GM19238 (cell line): ENCODE measurements around the gene TAT.
"Not testable (repeated sequence)": the region's sequence is repeated elsewhere in the genome, so short reads cannot be mapped to it uniquely, and the experiment has no call there.

ENCODE experiments used
- DNase-seq: peaks from one replicate; pipeline ENCODE4 v3.0.0; 2011; ENCODE audit warnings: low spot score; ENCODE audit not compliant: insufficient read length

The TAT gene

GRCh38 chr16:71584543-71585317 is 7.8 kb upstream of the TAT start:
- DNase-seq = no peak

GRCh38 chr16:71582553-71582848 is 5.6 kb upstream of the TAT start:
- not testable (repeated sequence) for DNase-seq

- DNase-seq = no peak
Observed at GRCh38 chr16:71574702-71575101, 2.2 kb downstream of the TAT start.

- DNase-seq = no peak
Observed at GRCh38 chr16:71573387-71574094, 3.4 kb downstream of the TAT start.

- no peak for DNase-seq
Observed at GRCh38 chr16:71572497-71573116, 4.3 kb downstream of the TAT start.

GRCh38 chr16:71570144-71570543 is 6.7 kb downstream of the TAT start:
- DNase-seq = no peak

- no peak for DNase-seq
Observed at GRCh38 chr16:71569621-71570020, 7.3 kb downstream of the TAT start.

GRCh38 chr16:71568551-71568950 is 8.3 kb downstream of the TAT start:
- DNase-seq = no peak

- DNase-seq = no peak
Observed at GRCh38 chr16:71567931-71568330, 9.0 kb downstream of the TAT start.

- no peak for DNase-seq
Observed at GRCh38 chr16:71565812-71566700, 10.8 kb downstream of the TAT start.

- DNase-seq = no peak
Observed at GRCh38 chr16:71564335-71564967, 12.4 kb downstream of the TAT start.

GRCh38 chr16:71562552-71562951 is 14.3 kb downstream of the TAT start:
- no peak for DNase-seq

- not testable (repeated sequence) for DNase-seq
Observed at GRCh38 chr16:71561886-71562285, 15.0 kb downstream of the TAT start.

GRCh38 chr16:71559855-71560254 is 17.0 kb downstream of the TAT start:
- no peak for DNase-seq

- DNase-seq = no peak
Observed at GRCh38 chr16:71557954-71558582, 18.8 kb downstream of the TAT start.

GRCh38 chr16:71557299-71557698 is 19.6 kb downstream of the TAT start:
- no peak for DNase-seq

GRCh38 chr16:71555230-71555891 is 21.5 kb downstream of the TAT start:
- no peak for DNase-seq

GRCh38 chr16:71552698-71553503 is 24.0 kb downstream of the TAT start:
- DNase-seq = no peak

- DNase-seq = no peak
Observed at GRCh38 chr16:71547168-71547567, 29.7 kb downstream of the TAT start.
